Measurements from ENCODE around the gene TRUB1.

DNA sequence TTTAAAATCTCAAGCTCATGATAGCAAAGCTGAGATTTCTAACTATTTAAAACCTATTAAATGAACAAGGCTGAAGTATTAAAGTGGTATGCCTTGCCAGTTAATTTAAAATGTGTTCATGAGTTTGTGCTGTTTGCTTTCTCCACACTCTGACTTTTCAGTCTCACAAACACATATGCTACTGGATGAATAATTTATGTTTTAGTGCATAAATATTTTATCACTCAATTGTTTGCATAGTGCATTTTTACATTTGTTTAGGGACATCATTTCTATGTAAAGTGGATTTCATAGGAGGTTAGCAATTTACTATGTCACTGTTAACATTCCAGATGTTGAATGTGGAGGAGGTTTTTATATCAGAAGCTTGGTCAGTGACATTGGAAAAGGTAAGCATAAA lies 36.0 kb downstream of the TRUB1 start:
- TF ChIP-seq, protein P1, sequence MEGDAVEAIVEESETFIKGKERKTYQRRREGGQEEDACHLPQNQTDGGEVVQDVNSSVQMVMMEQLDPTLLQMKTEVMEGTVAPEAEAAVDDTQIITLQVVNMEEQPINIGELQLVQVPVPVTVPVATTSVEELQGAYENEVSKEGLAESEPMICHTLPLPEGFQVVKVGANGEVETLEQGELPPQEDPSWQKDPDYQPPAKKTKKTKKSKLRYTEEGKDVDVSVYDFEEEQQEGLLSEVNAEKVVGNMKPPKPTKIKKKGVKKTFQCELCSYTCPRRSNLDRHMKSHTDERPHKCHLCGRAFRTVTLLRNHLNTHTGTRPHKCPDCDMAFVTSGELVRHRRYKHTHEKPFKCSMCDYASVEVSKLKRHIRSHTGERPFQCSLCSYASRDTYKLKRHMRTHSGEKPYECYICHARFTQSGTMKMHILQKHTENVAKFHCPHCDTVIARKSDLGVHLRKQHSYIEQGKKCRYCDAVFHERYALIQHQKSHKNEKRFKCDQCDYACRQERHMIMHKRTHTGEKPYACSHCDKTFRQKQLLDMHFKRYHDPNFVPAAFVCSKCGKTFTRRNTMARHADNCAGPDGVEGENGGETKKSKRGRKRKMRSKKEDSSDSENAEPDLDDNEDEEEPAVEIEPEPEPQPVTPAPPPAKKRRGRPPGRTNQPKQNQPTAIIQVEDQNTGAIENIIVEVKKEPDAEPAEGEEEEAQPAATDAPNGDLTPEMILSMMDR (IDR thresholded peaks at IDR 0.05), result no peak
- TF ChIP-seq POLR2A (IDR thresholded peaks at IDR 0.05) (no peak), POLR2AphosphoS5 (IDR thresholded peaks at IDR 0.05) (no peak)

All from breast epithelium (tissue), 3 donors.